PFSK-1 (cell line): ENCODE measurements around the gene NCAM1.

ENCODE experiments used
- FOXP2 ChIP-seq: optimal IDR thresholded peaks from 2 replicates; pipeline ENCODE3; 2011; ENCODE audit warnings: borderline replicate concordance, control low read depth, inconsistent platforms; ENCODE audit not compliant: insufficient read depth; ENCODE audit errors: extremely low read length, extremely low read depth
- POLR2AphosphoS5 ChIP-seq: IDR thresholded peaks from 2 replicates; pipeline ENCODE4 v1.6.1; 2012; ENCODE audit warnings: low read depth, mild to moderate bottlenecking, control low read depth, low read length, moderate library complexity
- SIN3A ChIP-seq: IDR thresholded peaks from 2 replicates; pipeline ENCODE4 v1.6.1; 2012; ENCODE audit warnings: mild to moderate bottlenecking, low read length, moderate library complexity, borderline replicate concordance; ENCODE audit not compliant: insufficient read depth
- TAF1 ChIP-seq: IDR thresholded peaks from 2 replicates; pipeline ENCODE4 v1.6.1; 2012; ENCODE audit warnings: low read length, control low read depth, borderline replicate concordance; ENCODE audit not compliant: insufficient read depth

DNA sequence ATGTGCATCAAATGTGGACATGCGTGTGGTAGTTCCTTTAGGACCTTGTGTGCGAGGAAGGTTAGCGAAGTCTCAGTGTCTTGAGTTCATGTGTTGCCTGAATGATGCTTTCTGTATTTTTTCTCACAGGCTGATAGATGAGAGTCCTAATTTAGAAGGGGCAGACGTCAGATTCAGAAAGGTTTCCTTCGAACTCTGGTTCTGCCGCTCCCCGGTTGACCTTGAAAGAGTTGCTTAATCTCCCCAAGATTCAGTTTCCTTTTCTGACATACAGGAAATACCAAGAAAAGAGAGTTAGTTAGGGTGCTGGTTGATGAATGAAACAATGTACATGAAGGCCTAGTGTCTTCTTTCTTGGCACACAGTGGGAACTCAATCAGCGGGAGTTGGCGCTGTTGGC, 317.3 kb downstream of the NCAM1 start:
- TF ChIP-seq TAF1 (no peak), SIN3A (no peak), POLR2AphosphoS5 (no peak), FOXP2 (no peak)
